H1 (cell line): Measurements from ENCODE around the gene FRMD4A. TPM values are rescaled to one million over a fixed set of nuclear protein-coding genes. Genes with fewer than 3 reads are reported as not detected.

Experiments used
- BCL11A ChIP-seq, 2 experiments: IDR thresholded peaks; one replicate each; pipeline ENCODE4 v1.6.1; 2011; ENCODE audit warnings: low read depth in 2 of 2, low read length in 2 of 2, mild to moderate bottlenecking in 2 of 2
- CREB1 ChIP-seq: IDR thresholded peaks from 2 replicates; pipeline ENCODE4 v1.6.1; 2012; ENCODE audit warnings: inconsistent platforms
- POLR2A ChIP-seq, 2 experiments: IDR thresholded peaks; 1 replicate in 1 of 2; 2 replicates in 1 of 2; pipeline ENCODE4 v1.6.1; 2011; ENCODE audit warnings: low read depth in 2 of 2, low read length in 2 of 2, mild to moderate bottlenecking in 2 of 2; ENCODE audit errors: control extremely low read depth in 1 of 2
- polyA plus RNA-seq, 7 experiments: library from polyadenylated mRNA; depleted of rRNA in 3 of 7; stranded (reverse) in 5 of 7; unstranded in 2 of 7; fragments of >200 nt in 5 of 7; fragments of 200-250 nt in 2 of 7; gene quantifications; 1 replicate in 5 of 7; 2 replicates in 1 of 7; 4 replicates in 1 of 7; pipeline versions ENCODE4 v1.2.1 to v1.2.3, GENCODE V29; 2011 to 2013; ENCODE audit warnings: missing spikeins in 2 of 7, mixed read lengths in 2 of 7
- total RNA-seq: library from RNA; stranded (reverse); fragmentation: NEBNext Ultra II Directional; extraction: Animal tissue kit (Norgen Biotek cat#: 25700); gene quantifications from 2 replicates; pipeline ENCODE4 v1.2.1, GENCODE V29; 2021
- TF ChIP-seq, protein P1 (sequence below): fragments of 300-600 bp; sonication (generic); IDR thresholded peaks from 2 replicates; pipeline ENCODE4 v1.7.1; 2012; ENCODE audit warnings: low read length, moderate library complexity, mild to moderate bottlenecking, inconsistent platforms; ENCODE audit not compliant: insufficient replicate concordance

FRMD4A gene
- total and polyA plus RNA-seq, 2 of the 8 experiments (the other 6 are each of a cell fraction or from before 2014, with no cell fraction given) = 38.6 to 39.6 TPM

- TF ChIP-seq, protein P1, sequence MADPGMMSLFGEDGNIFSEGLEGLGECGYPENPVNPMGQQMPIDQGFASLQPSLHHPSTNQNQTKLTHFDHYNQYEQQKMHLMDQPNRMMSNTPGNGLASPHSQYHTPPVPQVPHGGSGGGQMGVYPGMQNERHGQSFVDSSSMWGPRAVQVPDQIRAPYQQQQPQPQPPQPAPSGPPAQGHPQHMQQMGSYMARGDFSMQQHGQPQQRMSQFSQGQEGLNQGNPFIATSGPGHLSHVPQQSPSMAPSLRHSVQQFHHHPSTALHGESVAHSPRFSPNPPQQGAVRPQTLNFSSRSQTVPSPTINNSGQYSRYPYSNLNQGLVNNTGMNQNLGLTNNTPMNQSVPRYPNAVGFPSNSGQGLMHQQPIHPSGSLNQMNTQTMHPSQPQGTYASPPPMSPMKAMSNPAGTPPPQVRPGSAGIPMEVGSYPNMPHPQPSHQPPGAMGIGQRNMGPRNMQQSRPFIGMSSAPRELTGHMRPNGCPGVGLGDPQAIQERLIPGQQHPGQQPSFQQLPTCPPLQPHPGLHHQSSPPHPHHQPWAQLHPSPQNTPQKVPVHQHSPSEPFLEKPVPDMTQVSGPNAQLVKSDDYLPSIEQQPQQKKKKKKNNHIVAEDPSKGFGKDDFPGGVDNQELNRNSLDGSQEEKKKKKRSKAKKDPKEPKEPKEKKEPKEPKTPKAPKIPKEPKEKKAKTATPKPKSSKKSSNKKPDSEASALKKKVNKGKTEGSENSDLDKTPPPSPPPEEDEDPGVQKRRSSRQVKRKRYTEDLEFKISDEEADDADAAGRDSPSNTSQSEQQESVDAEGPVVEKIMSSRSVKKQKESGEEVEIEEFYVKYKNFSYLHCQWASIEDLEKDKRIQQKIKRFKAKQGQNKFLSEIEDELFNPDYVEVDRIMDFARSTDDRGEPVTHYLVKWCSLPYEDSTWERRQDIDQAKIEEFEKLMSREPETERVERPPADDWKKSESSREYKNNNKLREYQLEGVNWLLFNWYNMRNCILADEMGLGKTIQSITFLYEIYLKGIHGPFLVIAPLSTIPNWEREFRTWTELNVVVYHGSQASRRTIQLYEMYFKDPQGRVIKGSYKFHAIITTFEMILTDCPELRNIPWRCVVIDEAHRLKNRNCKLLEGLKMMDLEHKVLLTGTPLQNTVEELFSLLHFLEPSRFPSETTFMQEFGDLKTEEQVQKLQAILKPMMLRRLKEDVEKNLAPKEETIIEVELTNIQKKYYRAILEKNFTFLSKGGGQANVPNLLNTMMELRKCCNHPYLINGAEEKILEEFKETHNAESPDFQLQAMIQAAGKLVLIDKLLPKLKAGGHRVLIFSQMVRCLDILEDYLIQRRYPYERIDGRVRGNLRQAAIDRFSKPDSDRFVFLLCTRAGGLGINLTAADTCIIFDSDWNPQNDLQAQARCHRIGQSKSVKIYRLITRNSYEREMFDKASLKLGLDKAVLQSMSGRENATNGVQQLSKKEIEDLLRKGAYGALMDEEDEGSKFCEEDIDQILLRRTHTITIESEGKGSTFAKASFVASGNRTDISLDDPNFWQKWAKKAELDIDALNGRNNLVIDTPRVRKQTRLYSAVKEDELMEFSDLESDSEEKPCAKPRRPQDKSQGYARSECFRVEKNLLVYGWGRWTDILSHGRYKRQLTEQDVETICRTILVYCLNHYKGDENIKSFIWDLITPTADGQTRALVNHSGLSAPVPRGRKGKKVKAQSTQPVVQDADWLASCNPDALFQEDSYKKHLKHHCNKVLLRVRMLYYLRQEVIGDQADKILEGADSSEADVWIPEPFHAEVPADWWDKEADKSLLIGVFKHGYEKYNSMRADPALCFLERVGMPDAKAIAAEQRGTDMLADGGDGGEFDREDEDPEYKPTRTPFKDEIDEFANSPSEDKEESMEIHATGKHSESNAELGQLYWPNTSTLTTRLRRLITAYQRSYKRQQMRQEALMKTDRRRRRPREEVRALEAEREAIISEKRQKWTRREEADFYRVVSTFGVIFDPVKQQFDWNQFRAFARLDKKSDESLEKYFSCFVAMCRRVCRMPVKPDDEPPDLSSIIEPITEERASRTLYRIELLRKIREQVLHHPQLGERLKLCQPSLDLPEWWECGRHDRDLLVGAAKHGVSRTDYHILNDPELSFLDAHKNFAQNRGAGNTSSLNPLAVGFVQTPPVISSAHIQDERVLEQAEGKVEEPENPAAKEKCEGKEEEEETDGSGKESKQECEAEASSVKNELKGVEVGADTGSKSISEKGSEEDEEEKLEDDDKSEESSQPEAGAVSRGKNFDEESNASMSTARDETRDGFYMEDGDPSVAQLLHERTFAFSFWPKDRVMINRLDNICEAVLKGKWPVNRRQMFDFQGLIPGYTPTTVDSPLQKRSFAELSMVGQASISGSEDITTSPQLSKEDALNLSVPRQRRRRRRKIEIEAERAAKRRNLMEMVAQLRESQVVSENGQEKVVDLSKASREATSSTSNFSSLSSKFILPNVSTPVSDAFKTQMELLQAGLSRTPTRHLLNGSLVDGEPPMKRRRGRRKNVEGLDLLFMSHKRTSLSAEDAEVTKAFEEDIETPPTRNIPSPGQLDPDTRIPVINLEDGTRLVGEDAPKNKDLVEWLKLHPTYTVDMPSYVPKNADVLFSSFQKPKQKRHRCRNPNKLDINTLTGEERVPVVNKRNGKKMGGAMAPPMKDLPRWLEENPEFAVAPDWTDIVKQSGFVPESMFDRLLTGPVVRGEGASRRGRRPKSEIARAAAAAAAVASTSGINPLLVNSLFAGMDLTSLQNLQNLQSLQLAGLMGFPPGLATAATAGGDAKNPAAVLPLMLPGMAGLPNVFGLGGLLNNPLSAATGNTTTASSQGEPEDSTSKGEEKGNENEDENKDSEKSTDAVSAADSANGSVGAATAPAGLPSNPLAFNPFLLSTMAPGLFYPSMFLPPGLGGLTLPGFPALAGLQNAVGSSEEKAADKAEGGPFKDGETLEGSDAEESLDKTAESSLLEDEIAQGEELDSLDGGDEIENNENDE = no peak
- TF ChIP-seq CREB1 = no peak
- no peak for TF ChIP-seq BCL11A (IDR thresholded peaks at IDR 0.05; ENCODE audit: low read depth in 2 of 2, low read length in 2 of 2)
- no peak for TF ChIP-seq POLR2A (IDR thresholded peaks at IDR 0.05; ENCODE audit: control extremely low read depth in 1 of 2, low read depth in 2 of 2, low read length in 2 of 2)
These were observed 380.7 kb downstream of the FRMD4A start (continued) for GRCh38 chr10:13949844-13950542.
